Pulmonary artery endothelial cell (primary cell): ENCODE data around the gene KCTD14. TPM values are rescaled to one million over a fixed set of nuclear protein-coding genes. Genes with fewer than 3 reads are reported as not detected.
A peak's percentile ranks its signal among the peaks of the same experiment; 100 is the strongest.
"Not testable (repeated sequence)": the region's sequence is repeated elsewhere in the genome, so short reads cannot be mapped to it uniquely, and the experiment has no call there.

Experiments used
- DNase-seq: peaks from one replicate; pipeline ENCODE4 v3.0.0-alpha.2; 2011; ENCODE audit warnings: low read depth, low spot score
- total RNA-seq: library from RNA; depleted of rRNA; stranded (reverse); fragments of >200 nt; gene quantifications from 2 replicates; pipeline ENCODE4 v1.2.3, GENCODE V29; 2014

Gene KCTD14
- total RNA-seq, 1 donor from 2014 or later: 0.20 TPM

GRCh38 chr11:78046486-78046854 lies 23.4 kb upstream of the KCTD14 start:
- no peak for DNase-seq

GRCh38 chr11:78045851-78046485 lies 22.9 kb upstream of the KCTD14 start:
- DNase-seq: no peak

- no peak for DNase-seq
Measured at GRCh38 chr11:78044706-78045105, 21.6 kb upstream of the KCTD14 start.

GRCh38 chr11:78041843-78042440 lies 18.9 kb upstream of the KCTD14 start:
- no peak for DNase-seq

GRCh38 chr11:78041380-78041719 lies 18.3 kb upstream of the KCTD14 start:
- DNase-seq: not testable (repeated sequence)

- DNase-seq: no peak
Measured at GRCh38 chr11:78040691-78041379, 17.8 kb upstream of the KCTD14 start.

GRCh38 chr11:78039919-78040671 lies 17.0 kb upstream of the KCTD14 start:
- peak; percentile 39 for DNase-seq

- no peak for DNase-seq
Measured at GRCh38 chr11:78039391-78039918, 16.4 kb upstream of the KCTD14 start.

GRCh38 chr11:78038697-78039313 lies 15.7 kb upstream of the KCTD14 start:
- DNase-seq: no peak

- DNase-seq: no peak
Measured at GRCh38 chr11:78037825-78038620, 14.9 kb upstream of the KCTD14 start.

GRCh38 chr11:78037056-78037455 lies 14.0 kb upstream of the KCTD14 start:
- DNase-seq: no peak

GRCh38 chr11:78036313-78036712 lies 13.2 kb upstream of the KCTD14 start:
- no peak for DNase-seq

- DNase-seq: no peak
Measured at GRCh38 chr11:78034623-78035022, 11.5 kb upstream of the KCTD14 start.

- no peak for DNase-seq
Measured at GRCh38 chr11:78033040-78033439, 10.0 kb upstream of the KCTD14 start.

- no peak for DNase-seq
Measured at GRCh38 chr11:78032090-78032489, 9.0 kb upstream of the KCTD14 start.

- no peak for DNase-seq
Measured at GRCh38 chr11:78031629-78032028, 8.6 kb upstream of the KCTD14 start.

- peak; percentile 96 for DNase-seq
Measured at GRCh38 chr11:78030429-78031325, 7.6 kb upstream of the KCTD14 start.

GRCh38 chr11:78028423-78028822 lies 5.3 kb upstream of the KCTD14 start:
- not testable (repeated sequence) for DNase-seq

- no peak for DNase-seq
Measured at GRCh38 chr11:78027759-78028158, 4.7 kb upstream of the KCTD14 start.

GRCh38 chr11:78025378-78025777 lies 2.3 kb upstream of the KCTD14 start:
- DNase-seq: no peak
